HL-60 (cell line): ENCODE results near the gene ASCL2.

Source experiments
- POLR2AphosphoS5 ChIP-seq: IDR thresholded peaks from 2 replicates; pipeline ENCODE4 v1.6.1; 2012; ENCODE audit warnings: low read depth
- TF ChIP-seq, protein P1 (sequence below): IDR thresholded peaks from one replicate; pipeline ENCODE4 v1.5.1; 2011; ENCODE audit warnings: low read length, control low read depth, inconsistent platforms; ENCODE audit not compliant: insufficient read depth

DNA sequence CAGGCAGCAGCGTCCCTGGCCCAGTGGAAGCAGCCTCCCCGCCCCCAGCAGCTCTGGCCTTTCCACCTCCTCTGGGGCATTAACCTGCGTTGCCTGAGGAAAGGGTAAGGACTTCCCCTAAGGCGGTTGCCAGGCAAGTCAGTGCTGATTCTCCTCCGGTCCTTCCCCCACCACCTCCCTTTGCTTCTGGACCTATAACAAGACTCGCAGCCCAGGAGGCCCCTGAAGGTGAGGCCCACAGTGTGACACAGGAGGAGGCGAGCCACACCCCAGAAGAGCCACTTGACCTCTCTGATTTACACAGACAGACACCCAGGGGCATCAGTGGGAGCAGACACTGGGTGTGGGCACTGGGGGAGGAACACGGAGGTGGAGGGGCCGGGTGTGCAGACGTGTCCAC lies 35.4 kb downstream of the ASCL2 start:
- TF ChIP-seq, protein P1, sequence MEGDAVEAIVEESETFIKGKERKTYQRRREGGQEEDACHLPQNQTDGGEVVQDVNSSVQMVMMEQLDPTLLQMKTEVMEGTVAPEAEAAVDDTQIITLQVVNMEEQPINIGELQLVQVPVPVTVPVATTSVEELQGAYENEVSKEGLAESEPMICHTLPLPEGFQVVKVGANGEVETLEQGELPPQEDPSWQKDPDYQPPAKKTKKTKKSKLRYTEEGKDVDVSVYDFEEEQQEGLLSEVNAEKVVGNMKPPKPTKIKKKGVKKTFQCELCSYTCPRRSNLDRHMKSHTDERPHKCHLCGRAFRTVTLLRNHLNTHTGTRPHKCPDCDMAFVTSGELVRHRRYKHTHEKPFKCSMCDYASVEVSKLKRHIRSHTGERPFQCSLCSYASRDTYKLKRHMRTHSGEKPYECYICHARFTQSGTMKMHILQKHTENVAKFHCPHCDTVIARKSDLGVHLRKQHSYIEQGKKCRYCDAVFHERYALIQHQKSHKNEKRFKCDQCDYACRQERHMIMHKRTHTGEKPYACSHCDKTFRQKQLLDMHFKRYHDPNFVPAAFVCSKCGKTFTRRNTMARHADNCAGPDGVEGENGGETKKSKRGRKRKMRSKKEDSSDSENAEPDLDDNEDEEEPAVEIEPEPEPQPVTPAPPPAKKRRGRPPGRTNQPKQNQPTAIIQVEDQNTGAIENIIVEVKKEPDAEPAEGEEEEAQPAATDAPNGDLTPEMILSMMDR: no peak
- no peak for TF ChIP-seq POLR2AphosphoS5
